Measurements from ENCODE around the gene LRRC32. TPM values are rescaled to one million over a fixed set of nuclear protein-coding genes. Genes with fewer than 3 reads are reported as not detected.

The LRRC32 gene
- total RNA-seq, 4 donors from 2014 or later: 15.6 to 42.5 (median 17.9) TPM

DNA sequence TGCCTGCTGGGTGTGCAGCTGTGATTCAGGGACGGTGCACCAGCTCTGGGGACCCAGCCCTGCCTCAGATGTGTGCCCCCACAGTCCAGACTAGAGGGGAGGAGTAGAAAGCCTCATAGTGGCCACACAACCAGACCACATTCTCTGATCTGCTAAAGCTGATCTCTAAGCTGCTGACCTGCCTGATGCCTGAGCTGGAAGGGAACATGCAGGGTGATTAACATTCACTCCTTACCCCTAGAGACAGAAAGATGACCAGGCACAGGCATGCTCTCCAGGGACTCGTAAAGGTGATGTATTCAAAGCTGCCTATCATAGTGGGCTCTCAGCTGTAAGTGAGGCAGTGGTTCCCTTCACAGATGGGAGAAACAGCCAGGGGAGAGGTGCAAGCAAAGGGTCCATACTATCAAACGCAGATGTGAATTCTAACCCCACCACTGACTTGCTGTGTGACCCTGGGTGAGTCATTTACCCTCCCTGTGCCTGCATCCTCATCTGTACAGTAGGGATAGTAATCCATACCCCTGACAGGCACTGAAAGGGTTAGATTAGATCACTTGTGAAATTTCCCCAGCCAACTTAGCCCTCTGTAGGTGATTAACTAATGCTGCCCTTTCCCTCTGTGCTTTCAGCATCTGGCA, 29.0 kb upstream of the LRRC32 start:
- WGBS, 2 donors: 92 to 93% methylated on average over 2 to 3 of the region's 3 CpGs
- no peaks in the 10 kb centered on the region for H3K4me1 ChIP-seq
- no peak overlapping the region for H3K4me3 ChIP-seq (replicated peaks in 1 of 3)
- no peak for TF ChIP-seq POLR2A (IDR thresholded peaks at IDR 0.05)
- TF ChIP-seq, protein P1, sequence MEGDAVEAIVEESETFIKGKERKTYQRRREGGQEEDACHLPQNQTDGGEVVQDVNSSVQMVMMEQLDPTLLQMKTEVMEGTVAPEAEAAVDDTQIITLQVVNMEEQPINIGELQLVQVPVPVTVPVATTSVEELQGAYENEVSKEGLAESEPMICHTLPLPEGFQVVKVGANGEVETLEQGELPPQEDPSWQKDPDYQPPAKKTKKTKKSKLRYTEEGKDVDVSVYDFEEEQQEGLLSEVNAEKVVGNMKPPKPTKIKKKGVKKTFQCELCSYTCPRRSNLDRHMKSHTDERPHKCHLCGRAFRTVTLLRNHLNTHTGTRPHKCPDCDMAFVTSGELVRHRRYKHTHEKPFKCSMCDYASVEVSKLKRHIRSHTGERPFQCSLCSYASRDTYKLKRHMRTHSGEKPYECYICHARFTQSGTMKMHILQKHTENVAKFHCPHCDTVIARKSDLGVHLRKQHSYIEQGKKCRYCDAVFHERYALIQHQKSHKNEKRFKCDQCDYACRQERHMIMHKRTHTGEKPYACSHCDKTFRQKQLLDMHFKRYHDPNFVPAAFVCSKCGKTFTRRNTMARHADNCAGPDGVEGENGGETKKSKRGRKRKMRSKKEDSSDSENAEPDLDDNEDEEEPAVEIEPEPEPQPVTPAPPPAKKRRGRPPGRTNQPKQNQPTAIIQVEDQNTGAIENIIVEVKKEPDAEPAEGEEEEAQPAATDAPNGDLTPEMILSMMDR (IDR thresholded peaks at IDR 0.05): no peak
- H3K27me3 ChIP-seq: no peaks in the 10 kb centered on the region
- DNase-seq: no peak
- H3K36me3 ChIP-seq: no peaks in the 10 kb centered on the region
- H3K9me3 ChIP-seq: no peaks in the 10 kb centered on the region
- intact Hi-C loops (cut with DNase I): no loop called here
- no peak overlapping the region for H3K27ac ChIP-seq

DNA sequence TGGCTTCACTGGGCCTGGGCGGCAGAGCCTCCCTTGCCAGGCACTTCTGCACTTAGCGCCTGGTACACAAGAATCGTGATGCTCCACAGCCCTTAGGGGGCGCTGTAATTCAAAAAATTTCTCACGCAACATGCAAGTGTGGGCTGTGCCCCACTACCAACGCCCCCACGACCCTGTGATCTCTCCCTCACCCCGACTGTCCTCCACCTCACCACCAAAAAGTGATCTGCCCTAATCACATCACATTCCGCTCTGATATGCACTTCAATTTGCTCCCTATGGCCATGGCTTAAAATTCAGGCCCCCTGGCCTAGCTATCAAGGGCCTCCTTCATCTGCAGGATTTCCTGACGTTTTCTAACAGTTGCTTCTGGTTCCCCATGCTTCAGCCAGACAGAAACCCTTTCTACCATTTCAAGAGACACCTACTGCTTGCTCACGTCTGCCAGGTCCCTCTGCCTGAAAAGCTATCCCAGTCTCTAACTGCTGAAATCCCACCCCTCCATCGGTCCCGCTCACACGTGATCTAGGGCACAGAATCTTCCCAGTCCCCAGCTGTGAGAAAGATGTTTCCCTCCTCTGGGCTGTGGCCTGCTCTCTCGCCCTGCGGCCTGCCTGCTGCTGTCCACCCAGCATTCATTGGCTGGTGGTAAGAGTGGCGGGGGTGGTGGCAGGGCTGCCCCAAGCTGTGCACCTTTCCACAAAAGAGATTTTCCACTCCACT, 27.9 kb upstream of the LRRC32 start:
- WGBS, 2 donors: 74 to 80% methylated on average over 17 of the region's 17 CpGs
- no peaks in the 10 kb centered on the region for H3K4me1 ChIP-seq
- H3K27ac ChIP-seq: no peak overlapping the region
- TF ChIP-seq, protein P1 (IDR thresholded peaks at IDR 0.05): no peak
- TF ChIP-seq POLR2A (IDR thresholded peaks at IDR 0.05): no peak
- no peaks in the 10 kb centered on the region for H3K9me3 ChIP-seq
- no peak for DNase-seq
- H3K36me3 ChIP-seq: no peaks in the 10 kb centered on the region
- H3K4me3 ChIP-seq (replicated peaks in 1 of 3): no peak overlapping the region
- H3K27me3 ChIP-seq: no peaks in the 10 kb centered on the region
- intact Hi-C loops (cut with DNase I): no loop called here

DNA sequence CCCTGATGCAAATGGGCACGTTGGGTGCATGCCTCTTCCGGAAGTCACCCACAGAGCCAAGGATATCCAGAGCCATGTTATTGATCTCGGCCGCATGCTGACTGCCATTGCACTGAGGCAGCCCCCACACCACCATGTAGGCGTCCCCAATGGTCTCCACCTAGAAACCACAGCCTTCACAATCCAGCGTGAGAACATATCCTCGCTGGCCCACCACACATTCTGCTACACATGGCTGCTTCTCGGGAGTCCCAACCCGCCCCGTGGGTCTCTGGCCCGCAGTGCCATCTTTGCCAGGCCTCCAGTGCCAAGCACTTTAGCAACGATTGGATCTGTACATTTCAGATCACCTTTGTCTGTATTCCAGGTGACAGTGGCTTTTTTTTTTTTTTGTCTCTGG, 26.2 kb upstream of the LRRC32 start:
- Histone ChIP-seq H3K36me3 (no peaks in the 10 kb centered on the region), H3K4me3 (replicated peaks in 1 of 3) (no peak overlapping the region), H3K27ac (no peak overlapping the region), H3K27me3 (no peaks in the 10 kb centered on the region), H3K4me1 (no peaks in the 10 kb centered on the region), H3K9me3 (no peaks in the 10 kb centered on the region)
- no peak for TF ChIP-seq POLR2A (IDR thresholded peaks at IDR 0.05)
- TF ChIP-seq, protein P1 (IDR thresholded peaks at IDR 0.05): no peak
- DNase-seq: no peak
- intact Hi-C loops (cut with DNase I): no loop called here
- WGBS, 2 donors: 89% methylated on average over 11 to 12 of the region's 12 CpGs

DNA sequence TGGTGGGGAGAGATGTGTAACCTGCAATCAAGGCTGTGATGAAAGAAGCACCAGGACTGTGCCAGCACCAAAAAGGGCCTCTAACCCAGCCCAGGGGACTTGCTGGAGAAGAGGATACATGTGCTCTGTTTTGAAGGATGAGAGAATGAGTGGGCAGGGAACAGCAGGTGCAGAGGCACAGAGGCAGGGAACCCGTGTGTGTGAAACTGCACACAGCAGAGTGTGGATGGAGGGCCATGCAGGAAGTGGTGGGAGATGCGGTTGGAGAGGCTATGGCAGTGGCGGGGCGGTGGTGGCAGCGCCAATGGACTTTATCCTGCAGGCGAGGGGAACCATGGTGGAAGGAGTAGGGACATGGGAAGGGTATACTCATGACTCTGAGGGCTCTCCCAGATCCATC, 25.2 kb upstream of the LRRC32 start:
- H3K27me3 ChIP-seq: no peaks in the 10 kb centered on the region
- TF ChIP-seq, protein P1 (IDR thresholded peaks at IDR 0.05): no peak
- no peak for TF ChIP-seq POLR2A (IDR thresholded peaks at IDR 0.05)
- H3K27ac ChIP-seq: no peak overlapping the region
- no peak for DNase-seq
- no peaks in the 10 kb centered on the region for H3K4me1 ChIP-seq
- H3K9me3 ChIP-seq: no peaks in the 10 kb centered on the region
- 79 to 91% methylated on average over 6 of the region's 6 CpGs for WGBS, 2 donors
- H3K36me3 ChIP-seq: no peaks in the 10 kb centered on the region
- intact Hi-C loops (cut with DNase I): no loop called here
- no peak overlapping the region for H3K4me3 ChIP-seq (replicated peaks in 1 of 3)

DNA sequence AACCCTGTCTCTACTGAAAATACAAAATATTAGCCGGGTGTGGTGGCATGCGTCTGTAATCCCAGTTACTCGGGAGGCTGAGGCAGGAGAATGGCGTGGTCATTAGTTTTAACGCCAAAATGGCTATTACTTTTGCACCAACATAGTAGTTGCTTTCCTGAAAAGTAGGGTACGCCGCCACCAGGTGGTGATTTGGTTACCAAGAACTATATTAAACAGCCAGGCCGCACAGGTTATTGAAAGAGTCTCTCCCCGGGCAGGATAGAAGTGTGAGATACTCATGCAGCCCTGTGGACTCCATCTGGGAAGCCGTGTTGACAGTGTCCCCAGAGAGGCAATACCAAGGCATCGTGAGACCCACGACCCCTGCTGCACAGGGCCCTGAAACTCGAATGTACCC, 24.6 kb upstream of the LRRC32 start:
- H3K27me3 ChIP-seq: no peaks in the 10 kb centered on the region
- TF ChIP-seq, protein P1 (IDR thresholded peaks at IDR 0.05): no peak
- no peak for TF ChIP-seq POLR2A (IDR thresholded peaks at IDR 0.05)
- WGBS, 2 donors: 90 to 95% methylated on average over 13 of the region's 13 CpGs
- no peak overlapping the region for H3K27ac ChIP-seq
- intact Hi-C loops (cut with DNase I): no loop called here
- H3K4me3 ChIP-seq (replicated peaks in 1 of 3): no peak overlapping the region
- no peaks in the 10 kb centered on the region for H3K36me3 ChIP-seq
- H3K9me3 ChIP-seq: no peaks in the 10 kb centered on the region
- H3K4me1 ChIP-seq: no peaks in the 10 kb centered on the region
- DNase-seq: no peak

Data from thyroid gland (tissue), 4 donors.